ENCODE results near the gene THUMPD1. TPM values are rescaled to one million over a fixed set of nuclear protein-coding genes. Genes with fewer than 3 reads are reported as not detected.

THUMPD1 gene
- total RNA-seq, 3 donors from 2014 or later (not counting 1 experiment from before 2014, with no cell fraction given) = 86.1 to 92.2 (median 87.1) TPM

GRCh38 chr16:20743591-20743990 is 2.0 kb upstream of the THUMPD1 start:
- Histone ChIP-seq H3K27ac (ENCODE audit: low read length) (no peak overlapping the region), H3K4me1 (ENCODE audit: control insufficient read depth, insufficient read depth, low read length) (peaks cover 22% of the 10 kb centered on the region), H3K36me3 (ENCODE audit: control insufficient read depth, insufficient read depth, low read length) (peaks cover 8% of the 10 kb centered on the region), H3K4me3 (ENCODE audit: low read length) (no peak overlapping the region), H3K27me3 (ENCODE audit: control insufficient read depth, insufficient read depth, low read length) (no peaks in the 10 kb centered on the region), H3K9me3 (ENCODE audit: control insufficient read depth, insufficient read depth, low read length) (peaks cover 6% of the 10 kb centered on the region)
- peak overlapping the region; percentile 9 for H3K4me3 Mint-ChIP-seq
- peaks cover 15 to 24% of the 10 kb centered on the region in 2 donors for H3K4me1 Mint-ChIP-seq
- no peak for ATAC-seq
- H3K9me3 Mint-ChIP-seq = peaks cover 2 to 7% of the 10 kb centered on the region in 2 donors
- H3K27me3 Mint-ChIP-seq (ENCODE audit: low read depth in 2 of 2) = no peaks in the 10 kb centered on the region
- no peak for TF ChIP-seq CTCF (IDR thresholded peaks at IDR 0.05)
- peaks cover 11% of the 10 kb centered on the region for H3K36me3 Mint-ChIP-seq
- intact Hi-C loops (cut with micrococcal nuclease) = no loop called here
- DNase-seq = no peak
- H3K27ac Mint-ChIP-seq = no peak overlapping the region

DNA sequence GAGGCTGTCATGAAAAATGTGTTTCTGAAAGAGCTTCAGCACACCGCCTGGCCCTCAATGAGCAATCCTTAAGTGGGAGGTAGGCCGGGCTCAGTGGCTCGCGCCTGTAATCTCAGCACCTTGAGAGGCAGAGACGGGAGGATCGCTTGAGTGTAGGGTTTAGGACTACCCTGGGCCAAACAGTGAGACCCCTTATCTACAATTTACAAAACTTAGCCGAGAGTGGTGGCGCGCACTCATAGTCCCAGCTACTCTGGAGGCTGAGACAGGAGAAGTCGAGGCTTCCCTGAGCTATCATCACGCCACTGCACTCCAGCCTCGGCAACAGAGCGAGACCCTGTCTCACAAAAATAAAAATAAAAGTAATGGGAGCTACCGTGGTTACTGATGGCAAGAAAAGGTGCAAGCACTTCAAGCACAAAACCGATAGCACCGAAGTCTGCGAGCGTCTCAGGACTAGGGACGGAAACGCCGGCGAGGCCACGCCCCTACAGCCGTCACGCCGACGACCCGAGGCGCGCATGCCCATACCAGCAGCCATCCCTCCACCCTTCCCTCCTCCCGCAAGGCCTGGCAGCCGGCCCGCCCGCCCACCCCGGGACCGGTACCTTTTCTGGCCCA is 607 bp downstream of the THUMPD1 start:
- intact Hi-C loops (cut with micrococcal nuclease) = loop anchor here (1.0 to 2.0 kb wide), 3 partner anchors 22 to 160 kb away; partner anchors contain the start of genes DCUN1D3, ERI2, LYRM1 and REXO5
- under 1% methylated on average over 36 of the region's 36 CpGs for WGBS (ENCODE audit: insufficient coverage)

DNA sequence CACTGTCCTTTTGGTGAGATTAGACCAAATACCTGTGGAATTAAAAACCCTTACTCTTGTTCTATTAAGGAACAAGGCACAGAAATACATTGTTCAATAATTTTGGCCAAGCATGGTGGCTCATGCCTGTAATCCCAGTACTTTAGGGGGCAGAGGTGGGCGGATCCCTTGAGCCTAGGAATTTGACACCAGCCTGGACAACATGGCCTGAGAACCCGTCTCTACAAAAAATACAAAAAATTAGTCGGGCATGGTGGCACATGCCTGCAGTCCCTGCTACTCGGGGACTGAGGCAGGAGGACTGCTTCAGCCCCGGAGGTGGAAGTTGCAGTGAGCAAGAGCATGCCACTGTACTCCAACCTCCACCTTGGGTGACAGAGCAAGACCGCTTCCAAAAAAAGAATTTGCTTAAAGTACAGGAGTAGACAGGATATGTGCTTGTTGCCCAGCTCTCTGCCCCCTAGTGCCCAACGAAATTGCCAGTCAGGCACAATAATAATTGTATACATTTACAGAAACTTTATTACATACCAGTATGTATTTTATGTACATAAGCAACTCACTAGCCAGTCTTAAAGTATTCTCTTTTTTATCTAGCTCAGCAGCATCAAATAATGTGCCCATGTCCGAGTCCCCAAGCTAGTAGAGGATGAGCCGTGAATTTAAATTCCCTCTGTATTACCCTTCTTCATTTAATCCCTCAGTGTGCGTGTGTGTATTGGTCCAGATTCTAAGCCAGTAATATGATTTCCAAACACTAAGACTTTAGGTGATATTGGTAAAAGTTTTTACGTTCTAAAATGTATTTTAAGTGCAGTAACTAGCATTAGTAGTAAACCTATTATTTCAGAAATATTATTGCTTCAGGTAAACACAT is 1.4 kb downstream of the THUMPD1 start:
- H3K27me3 Mint-ChIP-seq (ENCODE audit: low read depth in 2 of 2) = no peaks in the 10 kb centered on the region
- 43% methylated on average over 9 of the region's 11 CpGs for WGBS (ENCODE audit: insufficient coverage)
- peak; percentile 14 for TF ChIP-seq CTCF (IDR thresholded peaks at IDR 0.05)
- peaks cover 22% of the 10 kb centered on the region for H3K4me1 ChIP-seq (ENCODE audit: control insufficient read depth, insufficient read depth, low read length)
- H3K4me3 ChIP-seq (ENCODE audit: low read length) = peak overlapping the region; percentile 100
- peak overlapping the region; percentile 96 for H3K4me3 Mint-ChIP-seq
- peak overlapping the region; percentile 99 for H3K27ac ChIP-seq (ENCODE audit: low read length)
- no peaks in the 10 kb centered on the region for H3K9me3 ChIP-seq (ENCODE audit: control insufficient read depth, insufficient read depth, low read length)
- H3K4me1 Mint-ChIP-seq = peaks cover 24 to 31% of the 10 kb centered on the region in 2 donors
- intact Hi-C loops (cut with micrococcal nuclease) = loop anchor here (2.0 kb wide), 1 partner anchor 161 kb away; the partner anchor contains the start of genes DCUN1D3 and LYRM1
- ATAC-seq = no peak
- H3K36me3 ChIP-seq (ENCODE audit: control insufficient read depth, insufficient read depth, low read length) = peaks cover 41% of the 10 kb centered on the region
- H3K27me3 ChIP-seq (ENCODE audit: control insufficient read depth, insufficient read depth, low read length) = no peaks in the 10 kb centered on the region
- DNase-seq = peak in 1 of 2 donors; percentile 49
- H3K27ac Mint-ChIP-seq = peak overlapping the region; percentile 90 to 94
- H3K36me3 Mint-ChIP-seq = peaks cover 20% of the 10 kb centered on the region
- H3K9me3 Mint-ChIP-seq = no peaks in the 10 kb centered on the region

More for the DNA sequence above, 607 bp downstream of the THUMPD1 start:
- Histone ChIP-seq H3K36me3 (ENCODE audit: control insufficient read depth, insufficient read depth, low read length) (peaks cover 33% of the 10 kb centered on the region), H3K27ac (ENCODE audit: low read length) (peak overlapping the region; percentile 99), H3K9me3 (ENCODE audit: control insufficient read depth, insufficient read depth, low read length) (no peaks in the 10 kb centered on the region), H3K4me1 (ENCODE audit: control insufficient read depth, insufficient read depth, low read length) (peaks cover 22% of the 10 kb centered on the region), H3K4me3 (ENCODE audit: low read length) (peak overlapping the region; percentile 100), H3K27me3 (ENCODE audit: control insufficient read depth, insufficient read depth, low read length) (no peaks in the 10 kb centered on the region)
- peak overlapping the region; percentile 90 to 94 for H3K27ac Mint-ChIP-seq
- peaks cover 14% of the 10 kb centered on the region for H3K36me3 Mint-ChIP-seq
- H3K27me3 Mint-ChIP-seq (ENCODE audit: low read depth in 2 of 2) = no peaks in the 10 kb centered on the region
- peak; percentile 91 to 96 for DNase-seq
- H3K4me3 Mint-ChIP-seq = peak overlapping the region; percentile 96
- no peaks in the 10 kb centered on the region for H3K9me3 Mint-ChIP-seq
- peak; percentile 82 to 93 (median 85) for ATAC-seq
- H3K4me1 Mint-ChIP-seq = peaks cover 19 to 31% of the 10 kb centered on the region in 2 donors
- no peak for TF ChIP-seq CTCF (IDR thresholded peaks at IDR 0.05)

All from natural killer cell (primary cell).